Activated T-cell treated with anti-CD3 and anti-CD28 coated beads, Interleukin-2, amount 50 U/mL, for 24 hours (primary cell): Measurements from ENCODE around the gene BRCA1.
A peak's percentile ranks its signal among the peaks of the same experiment; 100 is the strongest.
"Not testable (repeated sequence)": the region's sequence is repeated elsewhere in the genome, so short reads cannot be mapped to it uniquely, and the experiment has no call there.

ENCODE experiments used
- DNase-seq: peaks from one replicate; pipeline ENCODE4 v3.0.0-alpha.2; 2020
- H3K27ac Mint-ChIP-seq: 2 replicates; pipeline ENCODE4 v1.8.0; 2020; ENCODE audit warnings: mild to moderate bottlenecking, mixed read lengths
- H3K27me3 Mint-ChIP-seq: 2 replicates; pipeline ENCODE4 v1.8.0; 2020; ENCODE audit warnings: mixed read lengths
- H3K36me3 Mint-ChIP-seq: 2 replicates; pipeline ENCODE4 v1.8.0; 2020; ENCODE audit warnings: low read depth, mixed read lengths
- H3K4me1 Mint-ChIP-seq: 2 replicates; pipeline ENCODE4 v1.8.0; 2020; ENCODE audit warnings: low read depth, mixed read lengths
- H3K4me3 Mint-ChIP-seq: 2 replicates; pipeline ENCODE4 v1.8.0; 2020; ENCODE audit warnings: mild to moderate bottlenecking, moderate library complexity, mixed read lengths
- H3K9me3 Mint-ChIP-seq: 2 replicates; pipeline ENCODE4 v1.8.0; 2020; ENCODE audit warnings: mixed read lengths

BRCA1 gene

GRCh38 chr17:43062984-43063638 is 62.1 kb downstream of the BRCA1 start:
- no peak overlapping the region for H3K4me3 Mint-ChIP-seq
- no peak overlapping the region for H3K27ac Mint-ChIP-seq
- no peaks in the 10 kb centered on the region for H3K9me3 Mint-ChIP-seq
- peaks cover 85% of the 10 kb centered on the region for H3K36me3 Mint-ChIP-seq
- DNase-seq: no peak
- no peaks in the 10 kb centered on the region for H3K4me1 Mint-ChIP-seq
- no peaks in the 10 kb centered on the region for H3K27me3 Mint-ChIP-seq

GRCh38 chr17:43056051-43056450 is 69.1 kb downstream of the BRCA1 start:
- H3K27me3 Mint-ChIP-seq: no peaks in the 10 kb centered on the region
- H3K36me3 Mint-ChIP-seq: peaks cover 85% of the 10 kb centered on the region
- no peak for DNase-seq
- H3K27ac Mint-ChIP-seq: no peak overlapping the region
- H3K4me3 Mint-ChIP-seq: no peak overlapping the region
- no peaks in the 10 kb centered on the region for H3K9me3 Mint-ChIP-seq
- no peaks in the 10 kb centered on the region for H3K4me1 Mint-ChIP-seq

- not testable (repeated sequence) for H3K4me3 Mint-ChIP-seq, H3K27ac Mint-ChIP-seq, H3K9me3 Mint-ChIP-seq, DNase-seq, H3K4me1 Mint-ChIP-seq, H3K27me3 Mint-ChIP-seq
- peaks cover 87% of the 10 kb centered on the region for H3K36me3 Mint-ChIP-seq
These were observed 72.2 kb downstream of the BRCA1 start for GRCh38 chr17:43053008-43053407.

GRCh38 chr17:43051969-43052368 is 73.2 kb downstream of the BRCA1 start:
- no peak overlapping the region for H3K4me3 Mint-ChIP-seq
- H3K9me3 Mint-ChIP-seq: no peaks in the 10 kb centered on the region
- no peaks in the 10 kb centered on the region for H3K27me3 Mint-ChIP-seq
- no peak overlapping the region for H3K27ac Mint-ChIP-seq
- peaks cover 95% of the 10 kb centered on the region for H3K36me3 Mint-ChIP-seq
- H3K4me1 Mint-ChIP-seq: no peaks in the 10 kb centered on the region
- DNase-seq: no peak

GRCh38 chr17:43044024-43044423 is 81.1 kb downstream of the BRCA1 start:
- Mint-ChIP-seq H3K27ac (no peak overlapping the region), H3K9me3 (no peaks in the 10 kb centered on the region), H3K27me3 (no peaks in the 10 kb centered on the region), H3K4me1 (no peaks in the 10 kb centered on the region), H3K36me3 (peaks cover 53% of the 10 kb centered on the region), H3K4me3 (no peak overlapping the region)
- no peak for DNase-seq

GRCh38 chr17:43043307-43043706 is 81.9 kb downstream of the BRCA1 start:
- Mint-ChIP-seq H3K27ac (no peak overlapping the region), H3K36me3 (peaks cover 46% of the 10 kb centered on the region), H3K9me3 (no peaks in the 10 kb centered on the region), H3K27me3 (no peaks in the 10 kb centered on the region), H3K4me3 (no peak overlapping the region), H3K4me1 (no peaks in the 10 kb centered on the region)
- no peak for DNase-seq

GRCh38 chr17:43042025-43042628 is 83.0 kb downstream of the BRCA1 start:
- peaks cover 35% of the 10 kb centered on the region for H3K36me3 Mint-ChIP-seq
- H3K9me3 Mint-ChIP-seq: no peaks in the 10 kb centered on the region
- H3K4me1 Mint-ChIP-seq: no peaks in the 10 kb centered on the region
- H3K4me3 Mint-ChIP-seq: no peak overlapping the region
- DNase-seq: no peak
- H3K27me3 Mint-ChIP-seq: no peaks in the 10 kb centered on the region
- H3K27ac Mint-ChIP-seq: no peak overlapping the region

- no peaks in the 10 kb centered on the region for H3K9me3 Mint-ChIP-seq
- no peak overlapping the region for H3K4me3 Mint-ChIP-seq
These were observed 84.5 kb downstream of the BRCA1 start for GRCh38 chr17:43040655-43041054.

GRCh38 chr17:43039646-43040045 is 85.5 kb downstream of the BRCA1 start:
- Mint-ChIP-seq H3K27ac (no peak overlapping the region), H3K9me3 (no peaks in the 10 kb centered on the region), H3K4me3 (no peak overlapping the region), H3K36me3 (peaks cover 16% of the 10 kb centered on the region), H3K4me1 (no peaks in the 10 kb centered on the region), H3K27me3 (no peaks in the 10 kb centered on the region)
- DNase-seq: no peak

More at GRCh38 chr17:43040655-43041054, 84.5 kb downstream of the BRCA1 start:
- no peak overlapping the region for H3K27ac Mint-ChIP-seq
- no peaks in the 10 kb centered on the region for H3K27me3 Mint-ChIP-seq
- no peak for DNase-seq
- H3K4me1 Mint-ChIP-seq: no peaks in the 10 kb centered on the region
- peaks cover 26% of the 10 kb centered on the region for H3K36me3 Mint-ChIP-seq

- no peaks in the 10 kb centered on the region for H3K4me1 Mint-ChIP-seq
These were observed 90.3 kb downstream of the BRCA1 start for GRCh38 chr17:43034894-43035293.

GRCh38 chr17:43033948-43034881 is 90.9 kb downstream of the BRCA1 start:
- peak overlapping the region; percentile 8 for H3K27ac Mint-ChIP-seq
- no peaks in the 10 kb centered on the region for H3K27me3 Mint-ChIP-seq
- H3K36me3 Mint-ChIP-seq: no peaks in the 10 kb centered on the region
- H3K9me3 Mint-ChIP-seq: no peaks in the 10 kb centered on the region
- no peaks in the 10 kb centered on the region for H3K4me1 Mint-ChIP-seq
- no peak for DNase-seq
- no peak overlapping the region for H3K4me3 Mint-ChIP-seq

More at GRCh38 chr17:43034894-43035293, 90.3 kb downstream of the BRCA1 start:
- H3K4me3 Mint-ChIP-seq: no peak overlapping the region
- H3K36me3 Mint-ChIP-seq: no peaks in the 10 kb centered on the region
- H3K9me3 Mint-ChIP-seq: no peaks in the 10 kb centered on the region
- DNase-seq: no peak
- no peak overlapping the region for H3K27ac Mint-ChIP-seq
- H3K27me3 Mint-ChIP-seq: no peaks in the 10 kb centered on the region

GRCh38 chr17:43031666-43032065 is 93.5 kb downstream of the BRCA1 start:
- no peaks in the 10 kb centered on the region for H3K9me3 Mint-ChIP-seq
- H3K4me1 Mint-ChIP-seq: no peaks in the 10 kb centered on the region
- H3K4me3 Mint-ChIP-seq: no peak overlapping the region
- H3K36me3 Mint-ChIP-seq: no peaks in the 10 kb centered on the region
- H3K27ac Mint-ChIP-seq: no peak overlapping the region
- H3K27me3 Mint-ChIP-seq: no peaks in the 10 kb centered on the region
- no peak for DNase-seq

- no peaks in the 10 kb centered on the region for H3K36me3 Mint-ChIP-seq
- H3K4me1 Mint-ChIP-seq: peaks cover 2% of the 10 kb centered on the region
- H3K4me3 Mint-ChIP-seq: no peak overlapping the region
- no peak overlapping the region for H3K27ac Mint-ChIP-seq
- DNase-seq: no peak
- H3K27me3 Mint-ChIP-seq: no peaks in the 10 kb centered on the region
- H3K9me3 Mint-ChIP-seq: no peaks in the 10 kb centered on the region
These were observed 94.9 kb downstream of the BRCA1 start for GRCh38 chr17:43030137-43030767.

GRCh38 chr17:43028221-43028861 is 96.8 kb downstream of the BRCA1 start:
- no peak for DNase-seq
- Mint-ChIP-seq H3K4me3 (no peak overlapping the region), H3K27ac (no peak overlapping the region), H3K4me1 (peaks cover 10% of the 10 kb centered on the region), H3K36me3 (no peaks in the 10 kb centered on the region), H3K9me3 (no peaks in the 10 kb centered on the region), H3K27me3 (peaks cover 2% of the 10 kb centered on the region)
